Measurements from ENCODE around the gene CCDC9B. TPM values are rescaled to one million over a fixed set of nuclear protein-coding genes. Genes with fewer than 3 reads are reported as not detected.

Gene CCDC9B
- total and polyA plus RNA-seq, 2 of the 4 experiments (the other 2 are of a cell fraction): 19.7 to 30.9 TPM

- no TSS peak for BruUV-seq (replicated peaks)
- Histone ChIP-seq H3K4ac (ENCODE audit: low read depth, low read length) (no peak overlapping the region), H2AFZ (replicated peaks; ENCODE audit: low read length, poor library complexity) (no peak overlapping the region), H4K5ac (ENCODE audit: low read depth, low read length) (no peak overlapping the region), H2AK9ac (replicated peaks; ENCODE audit: low read depth, low read length, poor library complexity) (no peak overlapping the region), H4K8ac (ENCODE audit: low read depth in 2 of 2, low read length in 2 of 2) (no peak overlapping the region), H2BK20ac (ENCODE audit: low read depth, low read length) (no peak overlapping the region), H3K14ac (replicated peaks; ENCODE audit: low read depth, low read length) (no peak overlapping the region), H3K56ac (ENCODE audit: extremely low read depth, insufficient read depth, low read length) (no peak overlapping the region), H2BK15ac (ENCODE audit: low read depth, low read length) (no peak overlapping the region), H3K4me2 (ENCODE audit: low read depth, low read length) (no peak overlapping the region), H3K9me3 (ENCODE audit: control insufficient read depth, insufficient read depth, low read length) (no peaks in the 10 kb centered on the region), H2AK5ac (ENCODE audit: low read depth, low read length) (0 out of 2 replicates have a peak overlapping the region, but pooled peaks have one; percentile 10), H2BK5ac (ENCODE audit: low read depth, low read length, poor library complexity, severe bottlenecking) (no peak overlapping the region), H4K20me1 (ENCODE audit: insufficient read depth, low read length) (no peaks in the 10 kb centered on the region), H3K27me3 (ENCODE audit: control insufficient read depth, insufficient read depth, low read length) (peaks cover 5% of the 10 kb centered on the region; the same call in 1 of the 2 replicates), H2BK120ac (ENCODE audit: low read depth, low read length) (no peak overlapping the region), H3K9ac (ENCODE audit: low read depth, low read length) (no peak overlapping the region), H3K36me3 (ENCODE audit: control insufficient read depth, insufficient read depth, low read length) (no peaks in the 10 kb centered on the region), H3K23ac (ENCODE audit: low read depth, low read length) (no peak overlapping the region), H3K4me1 (ENCODE audit: control insufficient read depth, insufficient read depth, low read length) (peaks cover 2% of the 10 kb centered on the region), H4K91ac (ENCODE audit: insufficient read depth, low read depth, low read length) (no peak overlapping the region), H3K27ac (ENCODE audit: insufficient read depth, low read length) (no peak overlapping the region), H3K18ac (ENCODE audit: low read depth, low read length) (no peak overlapping the region), H3K4me3 (ENCODE audit: insufficient read depth, low read depth, low read length) (no peak overlapping the region), H3K79me1 (ENCODE audit: low read depth in 1 of 2, low read length in 2 of 2) (no peaks in the 10 kb centered on the region), H3K9me1 (ENCODE audit: insufficient read depth, low read length) (0 out of 2 replicates have a peak, but pooled peaks cover 3% of the 10 kb centered on the region)
- CTCF ChIA-PET: interaction anchor here (1.5 kb wide), 1 partner anchor 12 kb away, joined by 5 read pairs; the partner anchor contains the start of gene DISP2
- no peak for DNase-seq
- in situ Hi-C loops (cut with MboI; ENCODE audit: low sequenced_read_pairs): no loop called here
- POLR2A ChIA-PET (ENCODE audit: unreplicated experiment): interaction anchor here (0.5 kb wide), 1 partner anchor 1538 kb away, joined by 10 read pairs; no protein-coding TSS in a partner anchor
- dilution Hi-C loops (cut with HindIII; ENCODE audit: low sequenced_read_pairs, unreplicated experiment): no loop called here
- ATAC-seq (ENCODE audit: low read depth): no peak
- intact Hi-C loops (cut with micrococcal nuclease): no loop called here
- WGBS, 2 experiments (ENCODE audit: extremely low coverage in 2 of 2, insufficient read length in 1 of 2): 92% methylated on average over 8 of the region's 13 CpGs; no CpG with 5 or more reads in 1 of the 2 experiments
- TF ChIP-seq NFE2L2 (IDR thresholded peaks at IDR 0.05; ENCODE audit: low read depth, low read length) (no peak), POLR2A (IDR thresholded peaks at IDR 0.05; ENCODE audit: low read depth, low read length) (no peak), RAD21 (IDR thresholded peaks at IDR 0.05; ENCODE audit: low read length) (no peak), MAZ (IDR thresholded peaks at IDR 0.05; ENCODE audit: borderline replicate concordance, low read depth, low read length) (no peak), SMC3 (IDR thresholded peaks at IDR 0.05; ENCODE audit: low read depth, low read length) (no peak)
Observed at GRCh38 chr15:40369971-40370370, 29.2 kb upstream of the CCDC9B start.

Data from IMR-90 (cell line).